NCI-H748 (cell line): Measurements from ENCODE around the gene SSBP3.

Source experiments
- DNase-seq: peaks from one replicate; lab custom pipeline; 2025; ENCODE audit not compliant: unreplicated experiment; lab: John Stamatoyannopoulos, UW

Gene SSBP3

DNA sequence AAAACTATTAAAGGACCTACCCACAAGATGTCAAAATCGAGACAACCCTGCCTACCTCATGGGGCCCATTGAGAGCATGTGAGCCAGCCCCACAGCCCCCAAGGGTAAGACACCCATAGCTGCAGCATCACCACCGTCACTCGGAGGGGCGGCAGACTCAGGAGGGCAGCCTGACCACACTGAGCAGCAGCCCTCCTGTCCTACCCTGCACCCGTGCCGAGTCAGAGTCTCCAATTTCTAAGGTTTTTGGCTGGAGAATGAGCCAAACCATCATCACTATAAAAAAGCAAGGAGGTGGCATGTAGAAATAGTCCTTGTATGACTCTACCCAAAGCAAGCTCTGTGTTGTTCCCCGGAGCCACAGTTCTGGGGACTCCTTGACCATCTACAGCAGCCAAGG lies 94.7 kb downstream of the SSBP3 start:
- DNase-seq = no peak

DNA sequence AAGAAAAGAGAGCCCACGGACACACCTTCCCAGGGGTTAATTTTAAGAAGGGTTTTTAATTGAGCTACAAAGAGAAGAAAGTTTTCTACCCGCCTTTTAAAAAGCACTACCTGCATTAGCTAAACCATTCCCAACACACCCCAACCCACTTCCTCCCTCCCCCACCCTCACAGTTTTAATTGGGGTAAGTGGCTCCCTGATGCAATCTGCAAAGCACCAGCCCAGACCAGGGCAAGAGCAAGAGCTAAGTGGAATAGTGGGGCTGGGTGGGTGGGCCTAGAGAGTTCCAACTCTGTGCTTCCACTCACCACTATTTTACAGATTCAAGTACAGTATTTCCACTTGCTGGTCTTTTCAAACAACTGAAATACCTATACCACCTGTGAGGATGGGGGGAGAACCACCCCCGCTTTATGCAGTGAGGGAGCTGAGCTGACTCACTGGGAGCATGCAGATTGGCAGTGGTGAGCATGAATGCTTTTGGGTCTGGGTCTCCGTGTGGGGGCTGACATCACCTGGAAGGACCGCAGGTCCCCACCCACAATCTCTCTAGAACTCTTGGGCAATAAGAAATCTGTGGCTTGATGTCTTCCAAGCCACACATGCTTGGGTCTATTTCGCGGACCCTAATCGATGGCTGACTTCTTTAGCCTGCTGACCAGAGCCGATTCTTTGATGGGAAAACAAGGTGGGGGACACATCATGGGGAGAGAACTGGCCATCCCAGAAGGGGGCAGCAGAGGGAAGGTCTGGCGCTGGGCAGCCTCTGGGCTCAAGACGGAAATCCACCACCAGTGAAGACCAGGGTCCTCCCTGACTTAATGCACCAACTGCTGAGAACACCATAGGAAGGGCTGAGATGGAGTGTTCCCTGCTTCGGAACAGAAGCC lies 95.5 kb downstream of the SSBP3 start:
- peak; percentile 59 for DNase-seq

DNA sequence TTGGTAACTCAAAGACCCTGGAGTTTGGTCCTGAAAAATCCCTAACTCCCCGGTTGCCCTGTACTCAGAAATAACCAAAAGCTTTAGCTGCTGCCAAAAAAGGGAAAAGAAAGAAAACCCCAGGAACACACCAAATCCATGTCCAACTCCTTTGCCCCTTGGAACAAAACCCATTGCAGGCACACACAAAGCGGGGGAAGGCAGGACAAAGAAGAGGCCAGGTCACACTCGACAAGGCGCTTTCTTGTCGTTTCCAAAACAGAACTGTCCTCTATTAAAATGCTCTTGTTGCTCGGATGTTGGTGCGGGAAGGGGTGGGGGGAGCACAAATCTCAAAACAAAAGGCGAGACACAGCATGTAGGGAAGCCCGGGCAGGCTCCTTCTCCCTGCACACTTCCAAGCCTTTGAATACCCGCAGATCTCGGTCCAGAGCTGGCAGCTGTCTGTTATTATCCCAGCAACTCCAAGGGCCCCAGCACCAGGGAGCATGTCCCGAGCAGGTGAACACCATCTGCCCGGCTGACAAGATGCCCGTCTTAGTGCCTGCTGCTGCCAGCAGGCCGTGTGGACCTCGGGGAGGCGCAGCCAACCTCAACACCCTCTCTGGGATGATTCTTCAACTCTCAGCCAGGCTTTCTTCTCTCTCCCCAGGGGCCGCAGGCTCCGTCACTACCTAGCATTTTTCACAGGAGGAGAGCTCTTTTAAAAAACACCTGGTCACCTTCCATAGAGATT lies 96.4 kb downstream of the SSBP3 start:
- peak; percentile 79 for DNase-seq

DNA sequence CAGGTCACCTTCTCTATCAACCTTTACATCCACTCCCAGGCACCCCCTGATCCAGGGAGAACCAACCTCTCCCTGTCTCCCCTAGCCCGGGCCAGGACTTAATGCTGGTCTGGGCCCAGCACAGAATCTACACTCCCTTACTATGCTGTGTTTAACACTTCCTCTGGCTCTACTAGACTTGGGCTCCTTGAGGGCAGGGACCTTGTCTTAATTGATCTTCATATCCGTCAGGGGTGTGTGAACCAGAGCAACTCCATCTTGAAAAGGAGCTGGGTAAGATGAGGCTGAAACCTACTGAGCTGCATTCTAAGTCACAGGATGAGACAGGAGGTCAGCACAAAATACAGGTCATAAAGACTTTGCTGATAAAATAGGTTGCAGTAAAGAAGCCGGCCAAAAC lies 98.9 kb downstream of the SSBP3 start:
- no peak for DNase-seq

DNA sequence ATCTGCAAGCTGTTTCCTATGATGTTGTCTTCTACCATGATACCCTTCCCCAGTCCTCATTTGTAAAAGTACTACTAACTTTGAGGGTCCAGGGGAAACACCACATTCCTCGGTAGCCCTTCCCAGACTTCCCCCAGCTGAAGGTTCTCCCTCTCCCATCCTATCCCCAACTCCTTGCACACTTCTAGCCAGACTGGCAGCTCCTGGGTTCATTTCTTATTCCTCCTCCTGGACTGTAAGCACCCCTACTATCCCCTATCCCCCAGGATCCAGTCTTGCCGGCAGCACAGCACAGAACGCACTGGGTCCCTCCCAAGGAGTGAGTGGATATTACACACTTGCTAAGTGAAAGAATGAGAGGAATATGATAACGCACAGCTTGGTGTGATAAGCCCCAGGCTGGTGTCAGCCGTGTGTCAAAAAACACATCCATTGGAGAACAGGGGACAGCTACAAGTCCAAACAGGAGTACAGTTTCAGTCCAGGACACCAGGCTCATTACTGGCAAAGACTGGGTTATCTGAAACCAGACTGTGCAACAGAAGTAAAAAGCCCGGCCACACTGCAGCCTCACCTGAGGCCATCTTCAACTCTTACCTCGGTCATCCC lies 100.2 kb downstream of the SSBP3 start:
- DNase-seq = no peak

DNA sequence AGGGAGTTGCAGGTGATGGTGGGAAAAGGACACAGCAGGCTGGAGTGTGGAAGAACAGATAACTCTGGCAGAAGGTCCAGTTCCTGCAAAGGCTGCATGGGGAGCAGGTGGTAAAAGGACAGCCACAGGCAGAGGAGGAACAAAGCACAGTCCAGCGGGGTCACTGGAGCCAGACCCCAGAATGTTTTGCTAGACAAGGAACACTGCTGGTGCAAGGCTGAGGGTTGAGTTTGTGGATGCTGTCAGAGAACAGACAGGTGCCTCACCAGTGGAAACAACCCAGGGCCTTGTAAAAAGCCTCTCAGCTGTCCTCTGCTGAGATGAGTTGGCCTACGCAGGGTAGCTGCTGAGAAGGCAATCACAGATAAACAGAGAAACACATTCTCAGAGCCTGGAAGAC lies 101.7 kb downstream of the SSBP3 start:
- no peak for DNase-seq

DNA sequence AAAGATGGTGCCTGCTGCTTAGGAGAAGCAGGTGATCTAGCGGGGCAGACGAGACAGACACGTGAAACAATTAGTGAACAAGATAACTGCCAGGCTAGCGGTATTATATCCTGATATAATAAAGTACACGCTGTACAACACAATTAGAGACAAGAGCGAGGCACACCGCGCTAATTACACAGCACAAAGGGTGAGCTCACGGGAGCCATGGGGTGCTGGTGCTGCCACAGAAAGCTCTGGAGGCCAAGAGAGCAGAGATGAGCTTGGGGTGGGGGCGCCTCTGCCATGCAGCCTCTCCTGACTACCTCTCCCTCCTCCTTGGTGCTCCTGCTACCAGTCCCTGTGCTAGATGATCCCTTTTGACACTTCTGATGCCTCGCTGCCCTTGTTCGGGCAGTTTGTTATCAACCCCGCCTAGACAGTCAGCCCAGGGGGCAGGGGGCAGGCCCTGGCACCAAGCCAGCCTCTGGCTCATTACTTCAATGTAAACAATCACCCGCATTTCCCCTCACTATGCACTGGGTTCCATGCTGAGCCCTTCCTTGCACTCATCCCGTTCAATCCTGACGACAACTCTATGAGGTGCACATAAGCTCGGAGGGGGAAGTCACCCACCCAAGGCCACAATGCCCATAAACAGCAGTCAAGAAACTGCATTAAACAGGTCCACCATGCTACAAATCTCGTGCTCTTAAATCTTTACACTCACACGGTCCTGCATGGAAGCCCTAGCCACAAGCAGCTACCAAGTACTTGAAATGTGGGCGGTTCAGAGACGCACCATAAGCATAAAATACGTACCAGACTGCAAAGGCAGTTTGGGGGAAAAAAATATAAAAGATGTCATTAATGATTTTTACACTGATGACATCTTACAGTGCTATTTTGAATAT lies 103.0 kb downstream of the SSBP3 start:
- DNase-seq = peak; percentile 96

DNA sequence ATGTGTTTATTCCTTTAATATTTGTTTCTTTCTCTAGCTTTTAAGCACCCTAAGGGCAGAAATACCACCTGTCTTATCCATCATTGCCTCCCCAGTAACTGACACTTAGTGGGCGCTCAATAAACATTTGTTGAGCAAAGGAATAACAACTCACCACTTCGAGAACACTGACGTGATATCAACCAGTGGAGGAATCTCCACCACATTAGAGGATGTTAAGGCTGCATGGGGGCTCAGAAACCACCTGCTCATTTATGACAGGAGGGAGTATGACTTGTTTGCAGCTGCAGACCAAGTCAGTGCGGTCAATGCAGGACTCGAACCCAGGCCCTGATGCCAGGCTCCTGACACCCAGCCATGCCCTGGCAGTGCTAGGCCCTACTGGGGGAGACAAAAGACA lies 103.6 kb downstream of the SSBP3 start:
- no peak for DNase-seq

DNA sequence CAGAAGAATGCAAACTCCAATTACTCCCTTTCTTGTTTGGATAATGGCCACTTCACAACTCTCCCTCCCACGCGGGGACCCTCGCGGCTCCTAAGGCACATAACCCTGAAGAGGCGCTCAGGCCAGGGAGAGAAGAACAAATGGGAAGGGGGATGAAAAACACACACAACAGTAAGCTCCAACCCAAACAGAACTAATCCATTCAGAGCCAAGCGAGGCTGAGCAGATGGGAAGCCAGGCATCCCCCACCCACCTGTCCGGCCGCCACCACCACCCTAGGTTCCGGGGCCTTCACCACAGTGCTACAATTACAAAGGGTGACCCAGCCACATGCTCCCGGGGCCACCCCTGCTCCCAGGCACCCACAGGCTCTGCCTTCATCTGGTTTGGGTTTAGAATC lies 104.7 kb downstream of the SSBP3 start:
- DNase-seq = peak; percentile 73

DNA sequence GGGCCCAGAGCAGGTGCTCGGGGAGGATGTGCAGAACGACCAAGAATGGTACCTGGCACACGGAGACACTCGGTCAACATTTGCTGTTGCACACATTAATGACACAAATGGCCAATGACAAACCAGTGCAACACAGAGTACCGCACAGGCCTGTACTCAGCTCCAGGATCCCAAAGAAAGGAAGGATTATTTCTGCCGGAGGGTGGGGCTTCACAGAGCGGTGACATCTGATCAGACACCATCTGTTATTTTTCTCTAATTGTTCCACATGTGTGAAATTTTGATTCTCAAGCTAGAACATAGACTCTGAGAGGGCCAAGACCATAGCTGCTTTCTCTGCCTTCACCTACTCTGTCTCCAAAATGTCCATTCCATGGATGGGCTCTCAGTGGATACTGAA lies 105.8 kb downstream of the SSBP3 start:
- peak; percentile 7 for DNase-seq

DNA sequence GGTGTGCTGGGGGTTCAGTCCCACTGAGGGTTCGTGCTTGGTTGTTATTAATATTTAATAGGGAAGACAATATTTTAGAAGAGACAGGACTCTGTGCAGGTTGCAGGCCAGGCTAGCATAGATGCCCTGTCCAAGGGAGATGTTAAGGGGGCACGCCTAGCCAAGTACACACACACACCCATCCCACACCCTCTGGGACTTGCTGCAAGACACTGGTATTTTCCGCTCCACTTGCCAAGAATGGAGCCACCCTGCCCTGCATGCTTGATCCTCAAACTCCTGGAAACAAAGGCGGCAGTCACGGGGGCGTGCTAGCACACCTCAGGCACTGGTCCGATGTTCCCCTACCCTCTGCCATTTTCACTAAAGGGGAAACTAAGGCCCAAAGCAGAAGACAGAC lies 107.2 kb downstream of the SSBP3 start:
- peak; percentile 16 for DNase-seq

DNA sequence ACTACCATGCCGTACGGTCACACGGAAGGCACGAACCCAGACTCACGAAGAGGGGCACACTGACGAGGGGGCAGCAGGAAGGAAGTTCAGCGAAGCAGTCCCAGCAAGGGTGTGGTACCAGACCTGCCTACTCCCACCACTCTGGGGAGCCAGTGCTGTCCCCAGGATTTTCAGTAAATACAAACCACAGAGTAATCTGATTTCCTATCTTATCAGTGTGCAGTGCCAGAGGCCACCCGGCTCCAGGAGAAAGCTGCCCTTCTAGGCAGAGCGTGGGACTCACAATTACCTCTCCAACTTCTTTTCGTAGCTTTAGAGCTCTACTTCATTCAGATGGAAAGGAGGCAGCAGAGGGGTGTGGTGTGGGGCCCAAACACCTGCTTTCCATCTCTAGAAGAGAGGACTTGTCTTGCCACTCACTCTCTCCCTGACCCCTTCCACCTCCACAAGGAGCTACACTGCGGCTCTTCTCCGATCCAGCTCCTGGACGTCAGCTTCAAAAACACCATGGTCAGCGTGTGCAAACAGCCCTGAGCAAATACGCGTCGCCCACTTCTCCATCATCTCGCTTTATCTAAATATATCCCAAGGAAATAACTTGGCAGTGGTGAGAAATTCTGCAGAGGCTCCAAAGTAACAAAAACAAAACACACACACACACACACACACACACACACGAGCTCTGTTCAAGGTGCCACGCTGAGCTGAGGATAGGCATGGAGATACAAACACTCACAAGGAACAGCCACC lies 107.7 kb downstream of the SSBP3 start:
- no peak for DNase-seq

DNA sequence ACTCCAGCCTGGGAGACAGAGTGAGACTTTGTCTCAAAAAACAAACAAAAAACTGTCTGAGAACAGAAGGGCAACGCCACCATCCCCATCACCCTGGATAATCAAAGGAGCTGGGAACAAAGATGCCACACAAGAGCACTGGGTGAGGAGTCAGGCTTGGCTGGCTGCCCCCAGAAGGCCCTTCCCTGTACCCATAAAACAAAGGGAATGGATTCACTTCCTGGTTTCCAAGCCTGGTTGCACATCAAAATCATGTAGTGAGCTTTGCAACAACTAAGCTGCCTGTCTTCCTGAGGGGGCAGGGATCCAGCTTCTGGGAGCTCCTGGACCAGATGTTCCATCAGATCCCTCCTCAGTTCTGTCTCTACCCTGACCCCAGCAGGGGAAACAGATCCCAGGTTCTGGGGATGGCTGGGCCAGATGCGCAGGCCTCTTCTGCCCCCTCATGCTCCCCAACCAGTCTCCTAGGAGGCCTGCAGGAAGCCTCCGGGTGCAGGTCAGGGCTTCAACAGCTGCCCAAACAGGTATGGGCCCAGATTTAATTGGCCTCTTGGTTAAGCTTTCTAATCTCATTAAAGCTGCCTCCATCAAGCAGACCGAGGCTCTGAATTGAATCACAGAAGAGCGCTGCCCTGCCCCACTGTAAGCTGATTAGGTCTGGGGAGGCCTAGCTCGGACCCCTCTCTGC lies 108.5 kb downstream of the SSBP3 start:
- no peak for DNase-seq

DNA sequence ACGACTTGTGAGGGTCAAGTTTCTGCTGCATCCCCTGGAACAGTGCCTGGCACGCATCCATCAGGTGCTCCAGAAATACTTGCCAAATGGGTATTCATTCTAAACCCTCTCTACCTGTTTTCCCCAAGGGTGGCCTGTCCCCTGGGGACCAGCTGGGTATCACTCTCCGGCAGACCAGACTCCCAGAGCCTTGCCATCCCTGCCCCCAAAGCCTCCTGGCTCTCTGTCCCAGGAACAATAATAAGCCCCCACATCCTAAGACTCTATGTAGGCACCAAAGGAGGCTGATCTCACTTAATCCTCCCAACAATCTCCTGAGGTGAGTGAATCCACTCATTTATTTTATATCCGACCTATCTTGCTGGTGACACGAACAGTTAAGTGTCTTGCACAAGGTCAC lies 109.5 kb downstream of the SSBP3 start:
- no peak for DNase-seq

DNA sequence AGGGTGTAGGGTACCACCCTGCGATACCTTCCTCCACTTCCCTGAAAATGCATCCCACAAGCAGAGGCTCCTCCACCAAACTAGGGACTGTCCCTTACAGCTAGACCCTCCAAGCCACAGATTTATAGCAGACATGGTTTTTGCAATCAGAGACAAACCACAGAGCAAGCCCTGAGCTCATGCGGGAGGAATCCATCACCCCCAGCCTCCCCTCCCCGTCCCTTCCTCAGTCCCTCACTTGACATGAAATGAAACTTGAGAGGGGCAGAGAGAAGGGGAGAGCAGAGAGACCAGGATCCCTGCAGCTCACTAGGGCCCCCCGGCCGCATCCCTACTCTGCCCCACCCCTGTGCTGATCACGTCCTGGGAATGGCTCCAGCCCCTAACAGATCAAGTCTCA lies 111.3 kb downstream of the SSBP3 start:
- no peak for DNase-seq

DNA sequence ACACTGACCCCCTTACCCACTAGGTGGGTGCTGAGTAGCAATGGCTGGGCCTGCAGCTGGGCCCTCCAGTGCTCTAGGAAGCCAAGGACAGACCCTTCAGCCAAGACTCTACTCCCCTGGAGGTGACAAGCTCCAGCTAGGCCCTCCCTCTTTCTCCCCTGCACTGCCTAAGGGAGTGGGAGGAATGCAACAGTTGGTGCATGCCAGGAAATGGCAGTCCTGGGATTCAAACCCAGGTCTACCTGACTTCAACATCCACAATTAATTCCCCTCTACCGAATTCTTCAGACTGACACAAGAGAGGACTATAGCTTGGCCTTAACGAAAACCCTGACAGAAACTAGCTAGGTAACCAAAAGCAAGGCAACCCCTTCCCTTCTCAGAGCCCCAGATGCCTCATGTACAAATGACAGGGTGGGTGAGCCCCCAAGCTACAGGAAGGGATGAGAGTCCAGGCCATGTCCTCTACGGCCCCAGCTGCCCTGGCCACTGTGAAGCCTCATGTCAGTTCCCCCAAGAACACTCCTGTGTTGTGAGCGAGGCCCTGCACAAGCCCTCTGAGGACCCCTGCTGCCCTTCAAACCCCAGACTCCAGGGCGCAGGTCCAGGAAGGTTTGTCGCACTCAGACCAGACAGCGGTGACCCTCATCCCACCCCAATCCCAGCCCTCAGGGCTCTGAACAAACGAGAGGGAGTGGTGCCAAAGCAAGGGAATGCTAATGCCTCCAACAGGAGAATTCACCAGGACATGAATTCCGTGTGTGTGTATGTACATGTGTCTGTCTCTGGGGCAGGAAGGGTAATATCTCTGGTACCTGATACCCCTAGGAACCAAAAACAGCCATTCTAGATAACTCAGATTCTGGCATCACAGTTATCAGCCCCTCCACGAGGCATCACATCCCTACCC lies 113.9 kb downstream of the SSBP3 start:
- DNase-seq = no peak

DNA sequence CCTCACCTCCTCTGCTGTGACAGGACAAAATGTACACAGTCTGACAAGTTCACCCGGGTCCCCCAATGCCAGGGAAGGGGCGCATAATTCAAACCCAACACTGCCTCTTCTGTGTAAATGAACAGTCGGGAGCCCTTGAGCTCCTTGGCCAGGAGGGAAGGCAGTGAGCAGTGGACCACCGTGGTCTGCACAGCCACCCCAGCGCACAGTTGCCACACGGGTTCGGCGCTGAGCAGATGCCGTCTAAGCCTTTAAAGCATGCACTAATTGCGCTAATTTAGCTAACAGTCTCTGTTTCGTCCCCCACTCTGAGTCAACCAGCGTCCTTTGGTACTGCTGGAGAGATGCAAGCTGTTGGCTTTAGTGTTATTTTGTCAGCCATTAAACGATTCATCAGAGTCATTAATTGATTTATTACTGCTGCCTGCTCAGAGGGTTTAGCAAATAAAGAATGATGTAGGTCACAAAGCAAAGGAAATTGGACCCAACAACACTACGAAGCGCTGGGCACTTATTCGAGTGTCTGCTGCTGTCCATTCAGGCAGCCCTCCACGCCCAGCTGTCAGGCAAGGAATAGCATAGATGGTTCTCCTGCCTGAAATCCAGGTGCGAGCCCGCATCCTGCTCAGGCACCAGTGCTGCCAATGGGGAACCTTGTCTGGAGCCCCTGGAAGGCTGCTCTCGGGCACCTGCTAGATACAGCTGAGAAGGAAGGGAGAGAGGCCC lies 114.8 kb downstream of the SSBP3 start:
- DNase-seq = peak; percentile 89
